ENCODE results near the gene CHST10. TPM values are rescaled to one million over a fixed set of nuclear protein-coding genes. Genes with fewer than 3 reads are reported as not detected.
"Not testable (repeated sequence)": the region's sequence is repeated elsewhere in the genome, so short reads cannot be mapped to it uniquely, and the experiment has no call there.

CHST10 gene
- total RNA-seq, 4 donors from 2014 or later: 1.1 to 7.8 (median 4.0) TPM

DNA sequence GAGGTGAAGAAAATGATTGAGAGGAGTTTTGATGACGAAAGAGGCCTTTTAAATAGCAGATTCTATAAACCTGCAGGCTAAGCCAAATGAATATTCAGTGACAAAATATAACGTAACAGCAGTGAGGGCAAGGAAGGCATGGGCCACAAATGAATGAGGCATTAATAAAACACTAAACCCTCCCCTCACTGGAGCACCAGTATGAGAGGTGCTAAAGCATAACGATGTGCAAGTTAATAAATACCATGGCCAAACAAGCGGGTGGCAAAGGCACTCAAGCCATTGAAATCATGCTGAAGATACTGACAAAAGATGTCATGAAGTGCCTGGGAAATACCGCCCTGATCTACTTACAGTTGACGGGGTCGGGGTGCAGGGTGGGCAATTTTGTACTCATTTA lies 64.9 kb downstream of the CHST10 start:
- intact Hi-C loops (cut with DNase I; ENCODE audit: low total_unique reads): no loop called here
- H3K9me3 ChIP-seq: no peaks in the 10 kb centered on the region
- H3K27ac ChIP-seq: no peak overlapping the region
- no peak for DNase-seq
- WGBS, 2 donors (ENCODE audit: low coverage in 1 of 2): 78 to 80% methylated on average over 4 to 7 of the region's 7 CpGs
- in situ Hi-C loops (cut with MboI; ENCODE audit: low pct_ligation_motif_present in 1 of 4, low pct_unique_long_range_greater_than_20kb in 1 of 4, low sequenced_read_pairs in 3 of 4): no loop called here
- no peaks in the 10 kb centered on the region for H3K4me1 ChIP-seq
- H3K27me3 ChIP-seq: no peaks in the 10 kb centered on the region
- TF ChIP-seq, protein P1, sequence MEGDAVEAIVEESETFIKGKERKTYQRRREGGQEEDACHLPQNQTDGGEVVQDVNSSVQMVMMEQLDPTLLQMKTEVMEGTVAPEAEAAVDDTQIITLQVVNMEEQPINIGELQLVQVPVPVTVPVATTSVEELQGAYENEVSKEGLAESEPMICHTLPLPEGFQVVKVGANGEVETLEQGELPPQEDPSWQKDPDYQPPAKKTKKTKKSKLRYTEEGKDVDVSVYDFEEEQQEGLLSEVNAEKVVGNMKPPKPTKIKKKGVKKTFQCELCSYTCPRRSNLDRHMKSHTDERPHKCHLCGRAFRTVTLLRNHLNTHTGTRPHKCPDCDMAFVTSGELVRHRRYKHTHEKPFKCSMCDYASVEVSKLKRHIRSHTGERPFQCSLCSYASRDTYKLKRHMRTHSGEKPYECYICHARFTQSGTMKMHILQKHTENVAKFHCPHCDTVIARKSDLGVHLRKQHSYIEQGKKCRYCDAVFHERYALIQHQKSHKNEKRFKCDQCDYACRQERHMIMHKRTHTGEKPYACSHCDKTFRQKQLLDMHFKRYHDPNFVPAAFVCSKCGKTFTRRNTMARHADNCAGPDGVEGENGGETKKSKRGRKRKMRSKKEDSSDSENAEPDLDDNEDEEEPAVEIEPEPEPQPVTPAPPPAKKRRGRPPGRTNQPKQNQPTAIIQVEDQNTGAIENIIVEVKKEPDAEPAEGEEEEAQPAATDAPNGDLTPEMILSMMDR (IDR thresholded peaks at IDR 0.05): no peak
- no peak for TF ChIP-seq EP300 (IDR thresholded peaks at IDR 0.05; ENCODE audit: low read depth)
- TF ChIP-seq POLR2A (IDR thresholded peaks at IDR 0.05): no peak
- TF ChIP-seq POLR2AphosphoS5 (IDR thresholded peaks at IDR 0.05): no peak
- no peaks in the 10 kb centered on the region for H3K36me3 ChIP-seq
- no peak overlapping the region for H3K4me3 ChIP-seq

DNA sequence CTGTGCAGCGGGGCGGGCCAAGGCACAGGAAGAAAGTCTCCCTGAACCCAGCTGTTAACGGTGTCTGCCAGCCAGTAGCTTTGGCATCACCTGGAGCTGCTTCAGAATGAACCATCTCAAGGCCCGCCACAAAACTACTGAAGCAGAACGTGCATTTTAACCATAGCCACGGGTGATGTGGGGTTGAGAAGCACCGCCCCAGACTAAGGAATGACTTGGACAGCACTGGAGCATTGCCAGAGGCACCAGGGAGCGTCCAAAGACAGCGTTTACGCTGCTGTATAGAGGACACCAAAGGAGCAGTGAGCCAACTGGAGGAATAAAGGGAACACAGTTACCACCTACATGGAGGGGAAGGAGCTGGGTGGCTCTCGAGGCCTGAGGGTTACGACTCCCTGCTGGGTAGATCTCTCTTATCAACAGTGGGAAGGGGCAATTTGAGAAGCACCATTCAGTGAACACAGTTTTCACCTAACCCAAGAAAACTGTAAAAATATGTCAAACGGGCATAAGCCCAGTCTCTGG lies 66.7 kb downstream of the CHST10 start:
- in situ Hi-C loops (cut with MboI; ENCODE audit: low pct_ligation_motif_present in 1 of 4, low pct_unique_long_range_greater_than_20kb in 1 of 4, low sequenced_read_pairs in 3 of 4): no loop called here
- TF ChIP-seq POLR2AphosphoS5 (IDR thresholded peaks at IDR 0.05): no peak
- no peak for TF ChIP-seq EP300 (IDR thresholded peaks at IDR 0.05; ENCODE audit: low read depth)
- TF ChIP-seq, protein P1 (IDR thresholded peaks at IDR 0.05): no peak
- TF ChIP-seq POLR2A (IDR thresholded peaks at IDR 0.05): no peak
- Histone ChIP-seq H3K9me3 (no peaks in the 10 kb centered on the region), H3K36me3 (no peaks in the 10 kb centered on the region), H3K27ac (no peak overlapping the region), H3K4me1 (no peaks in the 10 kb centered on the region), H3K4me3 (no peak overlapping the region), H3K27me3 (no peaks in the 10 kb centered on the region)
- no peak for DNase-seq
- intact Hi-C loops (cut with DNase I; ENCODE audit: low total_unique reads): no loop called here
- 49 to 66% methylated on average over 6 to 13 of the region's 13 CpGs for WGBS, 2 donors (ENCODE audit: low coverage in 1 of 2)

DNA sequence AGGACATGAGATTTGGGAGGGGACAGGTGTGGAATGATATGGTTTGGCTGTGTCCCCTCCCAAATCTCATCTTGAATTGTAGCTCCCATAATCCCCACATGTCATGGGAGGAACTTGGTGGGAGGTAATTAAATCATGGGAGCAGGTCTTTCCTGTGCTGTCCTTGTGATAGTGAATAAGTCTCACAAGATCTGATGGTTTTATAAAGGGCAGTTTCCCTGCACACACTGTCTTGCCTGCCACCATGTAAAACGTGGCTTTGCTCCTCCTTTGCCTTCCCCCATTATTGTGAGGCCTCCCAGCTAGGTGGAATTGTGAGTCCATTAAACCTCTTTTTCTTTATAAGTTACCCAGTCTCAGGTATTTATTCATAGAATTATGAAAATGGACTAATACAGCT lies 72.3 kb downstream of the CHST10 start:
- in situ Hi-C loops (cut with MboI; ENCODE audit: low pct_ligation_motif_present in 1 of 4, low pct_unique_long_range_greater_than_20kb in 1 of 4, low sequenced_read_pairs in 3 of 4); H3K36me3 ChIP-seq; H3K27me3 ChIP-seq; DNase-seq; H3K4me1 ChIP-seq; H3K4me3 ChIP-seq; intact Hi-C loops (cut with DNase I; ENCODE audit: low total_unique reads); H3K27ac ChIP-seq; H3K9me3 ChIP-seq: not testable (repeated sequence)
- WGBS, 2 donors (ENCODE audit: low coverage in 1 of 2): 36% methylated on average over 1 of the region's 1 CpG; no CpG with 5 or more reads in 1 of the 2 donors

DNA sequence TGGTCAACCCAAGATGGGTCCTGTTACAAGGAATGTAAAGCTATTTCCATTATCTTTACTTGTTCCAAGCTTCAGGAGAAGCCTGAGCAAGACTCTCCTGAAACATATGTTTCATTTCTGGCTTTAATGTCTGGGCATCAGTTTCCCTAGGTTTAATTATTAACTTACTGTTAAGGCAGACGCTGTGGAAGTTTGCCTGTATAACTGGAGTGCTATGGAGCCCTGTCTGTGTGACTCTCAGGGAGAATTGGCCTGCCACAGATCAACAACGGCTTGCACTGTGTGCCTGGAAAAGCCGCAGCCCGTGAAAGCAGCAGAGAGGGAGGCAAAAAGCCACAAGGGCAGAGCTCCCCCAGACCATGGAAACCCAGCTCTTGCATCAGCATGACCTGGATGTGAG lies 73.0 kb downstream of the CHST10 start:
- intact Hi-C loops (cut with DNase I; ENCODE audit: low total_unique reads): no loop called here
- H3K4me1 ChIP-seq: no peaks in the 10 kb centered on the region
- H3K9me3 ChIP-seq: no peaks in the 10 kb centered on the region
- WGBS, 2 donors (ENCODE audit: low coverage in 1 of 2): 40 to 61% methylated on average over 1 to 4 of the region's 4 CpGs
- TF ChIP-seq EP300 (IDR thresholded peaks at IDR 0.05; ENCODE audit: low read depth) (no peak), POLR2A (IDR thresholded peaks at IDR 0.05) (no peak)
- TF ChIP-seq, protein P1 (IDR thresholded peaks at IDR 0.05): no peak
- in situ Hi-C loops (cut with MboI; ENCODE audit: low pct_ligation_motif_present in 1 of 4, low pct_unique_long_range_greater_than_20kb in 1 of 4, low sequenced_read_pairs in 3 of 4): no loop called here
- no peak for DNase-seq
- no peak overlapping the region for H3K27ac ChIP-seq
- no peaks in the 10 kb centered on the region for H3K36me3 ChIP-seq
- peaks cover 6% of the 10 kb centered on the region for H3K27me3 ChIP-seq
- H3K4me3 ChIP-seq: no peak overlapping the region

DNA sequence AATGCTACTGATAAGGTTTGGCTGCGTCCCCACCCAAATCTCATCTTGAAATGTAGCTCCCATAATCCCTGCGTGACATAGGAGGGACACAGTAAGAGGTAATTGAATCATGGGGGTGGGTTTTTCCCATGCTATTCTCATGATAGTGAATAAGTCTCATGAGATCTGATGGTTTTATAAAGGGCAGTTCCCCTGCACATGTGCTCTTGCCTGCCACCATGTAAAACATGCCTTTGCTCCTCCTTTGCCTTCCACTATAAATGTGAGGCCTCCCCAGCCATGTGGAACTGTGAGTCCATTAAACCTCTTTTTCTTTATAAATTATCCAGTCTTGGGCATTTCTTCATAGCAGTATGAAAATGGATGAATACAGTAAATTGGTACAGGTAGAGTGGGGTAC lies 75.0 kb downstream of the CHST10 start:
- intact Hi-C loops (cut with DNase I; ENCODE audit: low total_unique reads); DNase-seq; H3K4me3 ChIP-seq; H3K9me3 ChIP-seq; H3K36me3 ChIP-seq; H3K4me1 ChIP-seq; in situ Hi-C loops (cut with MboI; ENCODE audit: low pct_ligation_motif_present in 1 of 4, low pct_unique_long_range_greater_than_20kb in 1 of 4, low sequenced_read_pairs in 3 of 4); H3K27me3 ChIP-seq; H3K27ac ChIP-seq: not testable (repeated sequence)
- 88 to 100% methylated on average over 1 to 2 of the region's 2 CpGs for WGBS, 2 donors (ENCODE audit: low coverage in 1 of 2)

Small RNAs within 50 kb of the gene (small RNA-seq; reads per million reads assigned to genes)
- 0 reads per million in 4 donors for gene AC012493.2
- gene AC012493.3: 0 reads per million in 4 donors

Other genes starting within 250 kb of the CHST10 start
- gene LONRF2, start 95.2 kb downstream of the CHST10 start, total RNA-seq: 1 to 10 TPM; 2.3 to 4.8 (median 2.6) TPM
- not detected for gene NMS, start 52.8 kb upstream of the CHST10 start, total RNA-seq
- gene PDCL3, start 145.3 kb upstream of the CHST10 start, total RNA-seq: 10 to 100 TPM in 2 of 4 donors, 1 to 10 TPM in 1, not detected in 1; 2.2 to 17.3 (median 15.8) TPM

All from transverse colon (tissue), 4 donors.